D721Med (cell line): Measurements from ENCODE around the gene SPATS1.
"Not testable (repeated sequence)": the region's sequence is repeated elsewhere in the genome, so short reads cannot be mapped to it uniquely, and the experiment has no call there.

ENCODE experiments used
- DNase-seq: peaks from one replicate; pipeline ENCODE4 v3.0.0; 2011; ENCODE audit warnings: low spot score; ENCODE audit not compliant: insufficient read length
- FAIRE-seq: peaks from 2 replicates; lab custom pipeline; 2011; peaks lifted over from hg19 to GRCh38; lab: Jason Lieb, UNC
- TF ChIP-seq, protein P1 (sequence below): IDR thresholded peaks from 2 replicates; pipeline ENCODE4 v1.5.1; 2012; ENCODE audit warnings: mild to moderate bottlenecking, control low read depth; ENCODE audit not compliant: insufficient read depth; ENCODE audit errors: missing control alignments

The SPATS1 gene

DNA sequence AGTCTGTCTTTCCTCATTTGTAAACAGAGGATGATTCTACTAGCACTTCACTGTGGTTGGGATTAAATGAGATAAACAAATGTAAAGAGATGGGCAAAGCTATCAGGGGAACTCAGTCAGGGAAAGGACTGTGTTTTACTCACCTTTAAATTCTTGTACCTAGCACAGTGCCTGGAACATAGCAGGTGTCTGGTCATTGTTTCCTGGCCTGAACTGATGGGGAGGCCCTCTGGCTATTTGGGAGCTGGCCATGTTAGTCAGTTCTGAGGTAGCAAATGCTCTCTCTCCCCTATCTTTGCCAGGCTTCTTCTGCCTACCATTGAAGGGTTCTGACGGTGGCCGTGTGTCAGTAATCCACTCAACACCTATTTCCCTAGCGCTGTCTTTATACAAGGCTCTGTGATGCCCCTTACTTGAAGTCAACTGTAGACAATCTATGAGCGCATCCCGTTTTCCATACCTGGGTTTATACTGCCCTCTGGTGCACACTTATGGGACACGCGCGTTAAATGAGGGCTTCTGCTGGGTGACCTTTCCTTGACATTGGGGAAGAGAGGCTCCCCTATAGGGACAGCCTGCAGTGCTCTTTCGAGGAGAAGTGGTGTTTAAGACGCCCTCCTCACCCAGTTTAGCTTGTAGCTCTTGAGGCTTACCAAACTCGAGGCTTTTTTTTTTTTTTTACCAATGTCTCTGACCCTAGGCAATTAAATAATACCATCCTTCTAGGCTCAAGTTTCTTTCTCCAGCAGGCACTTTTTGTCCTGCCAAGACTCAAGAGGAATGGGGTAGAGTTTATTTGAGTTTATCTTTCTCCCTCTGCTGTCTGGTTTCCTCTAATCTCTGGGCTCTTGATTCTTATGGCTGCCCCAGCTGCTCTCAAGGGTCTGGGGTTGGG lies 4.0 kb upstream of the SPATS1 start:
- DNase-seq: peak; percentile 35
- TF ChIP-seq, protein P1, sequence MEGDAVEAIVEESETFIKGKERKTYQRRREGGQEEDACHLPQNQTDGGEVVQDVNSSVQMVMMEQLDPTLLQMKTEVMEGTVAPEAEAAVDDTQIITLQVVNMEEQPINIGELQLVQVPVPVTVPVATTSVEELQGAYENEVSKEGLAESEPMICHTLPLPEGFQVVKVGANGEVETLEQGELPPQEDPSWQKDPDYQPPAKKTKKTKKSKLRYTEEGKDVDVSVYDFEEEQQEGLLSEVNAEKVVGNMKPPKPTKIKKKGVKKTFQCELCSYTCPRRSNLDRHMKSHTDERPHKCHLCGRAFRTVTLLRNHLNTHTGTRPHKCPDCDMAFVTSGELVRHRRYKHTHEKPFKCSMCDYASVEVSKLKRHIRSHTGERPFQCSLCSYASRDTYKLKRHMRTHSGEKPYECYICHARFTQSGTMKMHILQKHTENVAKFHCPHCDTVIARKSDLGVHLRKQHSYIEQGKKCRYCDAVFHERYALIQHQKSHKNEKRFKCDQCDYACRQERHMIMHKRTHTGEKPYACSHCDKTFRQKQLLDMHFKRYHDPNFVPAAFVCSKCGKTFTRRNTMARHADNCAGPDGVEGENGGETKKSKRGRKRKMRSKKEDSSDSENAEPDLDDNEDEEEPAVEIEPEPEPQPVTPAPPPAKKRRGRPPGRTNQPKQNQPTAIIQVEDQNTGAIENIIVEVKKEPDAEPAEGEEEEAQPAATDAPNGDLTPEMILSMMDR: peak; percentile 89

DNA sequence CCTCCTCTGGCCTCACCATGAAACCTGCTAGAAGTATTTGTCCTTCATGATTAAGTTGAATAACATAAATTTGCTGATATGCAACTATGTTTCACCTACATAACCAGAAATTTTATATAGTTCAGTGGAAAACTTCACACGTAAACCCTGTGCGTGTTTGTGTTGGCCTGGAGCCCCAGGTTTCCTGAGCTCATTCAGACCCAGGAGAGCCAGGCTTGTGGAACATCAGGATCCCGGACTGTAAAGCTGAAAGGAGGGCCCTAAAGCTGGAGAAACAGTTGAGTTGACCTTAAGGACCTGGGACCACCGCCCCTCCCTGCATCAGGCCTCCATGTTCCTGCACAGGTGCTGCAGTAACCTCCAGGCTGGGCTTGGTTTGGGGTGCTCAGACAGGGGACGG lies 3.1 kb upstream of the SPATS1 start:
- FAIRE-seq (no peak), DNase-seq (no peak)
- TF ChIP-seq, protein P1: no peak

More for the DNA sequence above, 4.0 kb upstream of the SPATS1 start:
- FAIRE-seq: no peak

DNA sequence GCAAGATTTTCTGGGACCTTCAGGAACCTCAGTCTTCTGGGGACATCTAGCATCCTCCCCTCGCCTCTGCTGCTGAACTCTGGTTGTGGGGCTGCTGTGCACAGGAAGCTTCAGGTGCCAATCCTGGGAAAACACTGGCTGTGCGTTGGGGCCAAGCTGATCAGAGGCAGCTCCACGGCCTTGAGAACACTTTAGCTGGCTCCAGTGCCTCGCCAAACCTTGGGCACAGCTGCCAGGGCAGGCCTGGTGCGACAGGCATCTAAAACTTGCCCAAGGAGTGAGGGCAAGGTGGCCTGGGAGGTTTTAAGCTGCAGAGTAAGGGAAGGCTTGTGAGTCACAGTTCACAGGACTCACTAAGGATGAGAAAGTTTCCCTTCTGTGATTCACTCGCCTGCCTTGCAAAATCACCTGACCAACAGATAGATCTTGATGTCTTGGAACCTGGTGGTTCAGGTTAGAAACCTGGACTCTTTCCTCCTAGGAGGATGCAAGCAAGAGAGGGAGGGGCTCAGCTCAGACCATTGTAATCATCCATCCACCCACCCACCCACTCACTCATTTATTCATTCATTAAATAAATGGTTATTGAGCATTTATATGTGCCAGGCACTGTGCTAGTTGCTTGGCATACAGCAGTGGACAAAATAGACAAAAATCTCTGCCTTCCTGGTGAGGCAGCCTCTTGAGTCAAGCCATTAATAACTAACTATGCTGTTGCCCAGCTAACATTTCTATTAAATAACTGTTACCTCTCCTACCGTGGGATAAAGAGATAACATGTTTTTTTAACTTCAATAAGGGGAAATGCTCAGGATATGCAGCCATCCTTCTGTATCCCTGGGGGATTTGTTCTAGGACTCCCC lies 2.5 kb upstream of the SPATS1 start:
- FAIRE-seq (no peak), DNase-seq (no peak)
- TF ChIP-seq, protein P1: no peak

DNA sequence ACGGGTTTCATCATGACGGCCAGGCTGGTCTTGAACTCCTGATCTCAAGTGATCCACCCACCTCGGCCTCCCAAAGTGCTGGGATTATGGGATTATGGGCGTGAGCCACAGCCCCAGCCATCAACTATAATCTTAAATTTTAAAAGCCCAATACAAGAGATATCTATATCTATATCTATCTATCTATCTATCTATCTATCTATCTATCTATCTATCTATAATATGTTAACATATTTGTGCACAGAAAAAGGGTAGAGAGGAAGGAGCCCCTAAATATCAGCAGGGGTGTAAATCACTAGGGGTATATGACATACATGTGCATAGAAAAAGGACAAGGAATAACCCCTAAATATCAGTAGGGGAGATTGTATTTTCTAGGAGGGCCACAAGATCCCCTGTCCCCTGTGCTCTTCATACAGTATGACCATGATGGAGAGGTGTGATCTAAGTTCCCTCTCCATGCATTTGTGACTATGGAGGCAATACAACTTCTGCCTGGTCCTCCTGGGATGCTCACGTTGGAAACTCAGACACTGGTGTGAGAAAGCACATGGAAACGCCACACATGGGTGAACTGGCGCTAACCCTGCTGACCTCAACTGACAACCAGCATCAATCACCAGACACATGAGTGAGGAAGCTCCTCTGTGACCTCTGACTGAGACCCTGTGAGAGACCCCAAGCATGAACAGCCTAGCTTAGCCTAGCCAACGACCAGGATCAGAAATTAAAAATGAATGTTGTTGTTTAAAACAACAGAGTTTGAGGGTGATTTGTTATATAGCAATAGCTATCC lies 1.2 kb upstream of the SPATS1 start:
- FAIRE-seq (no peak), DNase-seq (no peak)
- TF ChIP-seq, protein P1: no peak

DNA sequence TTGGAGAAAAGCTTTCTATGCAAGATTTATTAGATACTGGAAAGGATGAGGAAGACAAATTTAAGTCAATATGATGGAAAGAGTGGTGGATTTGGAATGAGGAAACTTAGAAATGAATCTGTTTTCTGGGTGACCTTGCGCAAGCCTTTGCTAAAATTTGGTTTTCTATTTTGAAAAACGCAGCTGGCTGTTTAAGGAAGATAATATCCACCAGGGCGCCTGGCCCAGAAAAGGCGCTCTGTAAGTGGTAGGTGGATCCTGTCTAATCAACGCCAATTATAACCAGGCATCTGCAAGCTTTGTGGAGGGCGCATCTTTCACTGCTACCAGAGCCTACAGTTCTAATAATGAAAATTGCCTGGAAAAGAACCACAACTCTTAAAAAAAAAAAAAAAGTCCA lies 398 bp upstream of the SPATS1 start:
- TF ChIP-seq, protein P1: no peak
- DNase-seq: no peak
- FAIRE-seq: no peak

DNA sequence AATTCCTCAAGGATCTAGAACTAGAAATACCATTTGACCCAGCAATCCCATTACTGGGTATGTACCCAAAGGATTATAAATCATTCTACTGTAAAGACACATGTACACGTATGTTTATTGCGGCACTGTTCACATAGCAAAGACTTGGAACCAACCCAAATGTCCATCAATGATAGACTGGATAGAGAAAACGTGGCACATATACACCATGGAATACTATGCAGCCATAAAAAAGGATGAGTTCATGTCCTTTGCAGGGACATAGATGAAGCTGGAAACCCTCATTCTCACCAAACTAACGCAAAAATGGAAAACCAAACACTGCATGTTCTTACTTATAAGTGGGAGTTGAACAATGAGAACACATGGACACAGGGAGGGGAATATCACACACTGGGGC lies 4.4 kb downstream of the SPATS1 start:
- not testable (repeated sequence) for FAIRE-seq, DNase-seq
